CD4-positive, alpha-beta T cell treated with Interleukin-17A for 1 hour (primary cell): Measurements from ENCODE around the gene SOX2.

Experiments used
- DNase-seq: peaks from one replicate; pipeline ENCODE4 v3.0.0-alpha.2; 2020

The SOX2 gene

GRCh38 chr3:181711325-181712135, at the start of gene SOX2:
Gene SOX2, plus strand, starts transcription at chr3:181711925. Its CDS starts 436 bp downstream, at chr3:181712361.
- peak; percentile 27 for DNase-seq

DNA sequence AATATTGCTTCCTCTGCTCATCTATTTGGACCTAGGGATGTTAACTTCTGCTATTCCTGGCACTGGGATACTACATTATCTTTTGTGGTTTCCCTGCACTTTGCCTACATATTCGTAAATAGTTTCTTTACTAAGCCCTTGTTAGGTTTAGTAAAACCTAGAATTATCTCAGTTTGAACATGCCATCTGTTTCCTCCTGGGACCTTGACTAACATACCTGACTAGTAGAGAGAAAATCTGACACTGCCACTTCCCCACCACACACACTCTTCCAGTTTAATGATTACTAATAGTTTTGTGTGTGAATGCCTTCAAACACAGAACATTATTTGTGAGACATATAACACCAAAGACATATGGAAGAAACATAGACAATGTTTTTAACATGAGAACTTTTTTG, 28.2 kb upstream of the SOX2 start:
- DNase-seq: no peak

DNA sequence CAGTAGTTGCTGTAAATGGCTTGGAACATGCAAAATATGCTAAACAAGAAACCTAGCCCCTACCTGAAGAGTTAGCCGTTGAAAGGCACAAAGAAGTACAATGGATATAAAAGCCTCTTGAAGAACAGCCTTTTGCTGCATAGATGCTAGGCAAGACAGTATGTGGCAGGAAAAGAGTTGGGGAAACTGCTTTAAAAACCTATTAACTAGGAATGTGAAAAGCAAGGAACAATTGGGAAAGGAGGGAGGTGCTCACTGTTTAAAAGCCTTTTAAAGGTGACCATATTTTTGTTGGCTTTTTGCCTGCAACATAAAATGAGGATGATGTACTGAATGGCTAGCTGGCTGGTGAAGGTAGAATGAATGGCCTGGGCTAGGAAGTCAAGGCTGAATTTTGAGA, 24.5 kb upstream of the SOX2 start:
- no peak for DNase-seq

- DNase-seq: no peak
These were observed 24.0 kb upstream of the SOX2 start for GRCh38 chr3:181687731-181688130.

- DNase-seq: no peak
These were observed 22.2 kb upstream of the SOX2 start for GRCh38 chr3:181689546-181689945.

DNA sequence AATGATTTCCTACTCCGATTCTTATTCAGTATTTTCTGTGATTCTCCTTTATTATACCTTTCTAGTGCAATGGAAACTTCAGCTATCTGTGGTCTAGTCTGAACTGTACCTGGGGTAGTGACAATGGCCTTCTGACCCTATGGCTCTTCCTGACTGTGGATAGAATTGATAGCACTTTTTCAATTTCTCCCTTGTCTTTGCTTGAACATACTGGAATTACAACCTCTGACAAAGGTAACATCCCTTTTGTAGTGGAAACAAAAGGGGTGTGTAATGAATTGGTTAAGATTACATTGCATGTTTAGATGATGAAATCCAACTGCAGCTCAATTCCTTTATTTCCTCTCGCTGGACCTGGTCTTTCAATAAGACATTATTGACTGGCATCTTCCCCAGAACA, 21.0 kb upstream of the SOX2 start:
- no peak for DNase-seq

DNA sequence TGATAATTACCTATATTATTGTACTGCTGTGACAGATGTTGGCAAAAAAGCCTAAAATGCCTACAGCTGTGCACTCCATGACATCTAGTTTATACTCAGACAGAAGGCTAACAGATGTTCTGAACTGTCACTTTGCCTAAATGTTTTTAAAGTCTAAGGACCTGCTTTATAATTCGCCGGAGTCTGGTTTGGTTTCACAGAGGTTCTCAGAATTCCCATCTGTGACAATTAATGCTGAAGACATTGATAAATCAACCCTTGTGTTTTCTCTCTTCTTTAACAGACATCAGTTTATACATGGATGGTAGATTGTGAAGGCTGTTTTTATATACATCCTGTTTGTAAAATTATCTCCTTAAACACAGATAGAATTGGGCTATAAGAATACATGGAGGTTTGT, 19.8 kb upstream of the SOX2 start:
- DNase-seq: no peak

GRCh38 chr3:181692311-181693145, 19.2 kb upstream of the SOX2 start:
- no peak for DNase-seq

GRCh38 chr3:181693280-181693679, 18.4 kb upstream of the SOX2 start:
- no peak for DNase-seq

GRCh38 chr3:181694805-181695660, 16.7 kb upstream of the SOX2 start:
- DNase-seq: no peak

DNA sequence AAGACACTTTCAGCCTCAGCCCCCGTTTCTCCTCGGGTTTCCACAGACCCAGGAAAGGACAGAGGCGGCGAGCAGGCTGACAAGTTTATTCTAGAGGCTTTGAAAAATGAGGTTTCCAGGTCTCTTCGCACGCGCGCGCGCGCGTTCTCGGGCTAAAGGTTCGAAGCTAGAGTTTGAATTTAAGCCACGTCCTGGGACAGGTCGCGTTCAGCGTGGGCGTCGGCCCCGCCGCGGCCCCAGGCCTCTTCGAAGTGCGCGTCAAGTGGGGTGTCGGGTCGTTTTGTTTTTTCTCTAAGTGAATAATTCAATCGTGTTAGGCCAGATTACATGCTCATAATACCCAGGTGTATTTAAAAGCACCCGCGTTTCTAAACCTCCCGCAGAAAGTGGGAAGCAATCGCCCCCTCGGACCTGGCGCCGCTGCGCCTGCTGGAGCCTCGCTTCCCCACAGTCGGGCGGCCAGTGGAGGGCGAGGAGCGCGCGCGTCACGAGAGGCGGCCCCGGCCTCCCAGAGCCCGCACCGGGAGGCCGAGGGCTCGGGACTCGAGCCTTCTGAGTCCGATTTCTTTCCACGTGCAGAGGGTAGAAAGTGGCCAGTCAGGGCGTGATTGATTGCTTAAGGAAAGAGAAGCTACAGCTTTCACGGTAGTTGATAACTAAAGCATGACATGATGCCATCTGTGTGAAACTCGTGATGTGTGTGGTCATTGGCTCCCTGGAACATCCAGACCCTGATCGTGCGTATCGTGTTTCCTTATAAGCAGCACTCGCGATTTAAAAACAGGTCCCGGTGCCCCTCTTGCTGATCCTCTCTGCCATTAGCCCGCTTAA, 15.8 kb upstream of the SOX2 start:
- DNase-seq: no peak

- DNase-seq: no peak
These were observed 15.0 kb upstream of the SOX2 start for GRCh38 chr3:181696626-181697230.

DNA sequence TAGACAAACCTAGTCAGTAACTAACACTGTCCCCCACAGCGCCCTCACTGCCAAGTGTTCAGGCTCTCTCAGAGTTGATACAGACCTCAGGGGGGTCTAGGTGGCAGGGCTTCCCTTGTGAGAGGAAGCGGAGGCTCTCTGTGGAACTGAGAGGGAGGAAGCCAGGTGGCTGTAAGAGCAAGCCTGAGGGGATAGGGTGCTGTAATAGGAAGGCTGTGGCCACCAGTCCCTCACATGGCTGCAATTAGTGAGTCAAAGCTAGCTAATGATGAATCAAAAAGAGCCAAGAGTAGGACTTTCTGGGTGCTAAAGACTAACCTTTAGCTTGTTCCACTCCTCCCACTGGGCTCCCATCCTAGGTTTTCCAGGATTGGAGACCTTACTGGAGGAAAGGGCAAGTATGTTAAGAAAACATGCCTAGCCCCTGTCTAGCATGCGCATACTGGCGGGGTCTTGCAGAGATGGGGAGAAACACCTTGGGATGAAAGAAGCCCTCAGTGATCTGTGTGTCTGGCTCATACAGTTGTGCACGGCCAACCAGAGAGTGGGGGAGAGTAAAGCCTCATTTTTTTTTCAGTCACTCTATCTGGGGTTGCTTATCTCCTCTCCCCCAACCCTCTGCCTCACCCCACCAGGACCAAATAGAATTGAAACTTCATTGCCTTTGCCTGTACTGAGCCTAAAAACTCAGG, 13.3 kb upstream of the SOX2 start:
- no peak for DNase-seq

- DNase-seq: no peak
These were observed 12.4 kb upstream of the SOX2 start for GRCh38 chr3:181699171-181699903.

GRCh38 chr3:181700168-181701087, 11.3 kb upstream of the SOX2 start:
- DNase-seq: peak; percentile 54

DNA sequence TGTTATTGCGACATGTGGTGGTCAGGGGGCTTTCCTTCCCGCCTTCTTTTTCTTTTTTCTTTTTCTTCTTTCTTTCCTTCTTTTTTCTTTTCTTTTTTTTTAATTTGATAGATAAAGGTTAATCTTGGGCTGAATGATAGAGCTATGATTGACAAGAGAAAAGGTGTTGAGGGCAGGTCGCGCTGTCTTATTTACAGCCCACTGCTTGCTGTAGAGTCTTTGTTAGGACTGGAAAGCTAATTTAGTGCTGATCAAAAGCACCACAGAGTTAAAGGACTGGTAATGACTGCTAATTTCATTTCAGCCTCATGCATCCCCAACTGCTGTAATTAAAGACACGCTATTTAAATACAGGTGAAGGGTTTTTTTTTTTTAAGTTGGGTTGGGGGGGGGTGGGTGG, 10.6 kb upstream of the SOX2 start:
- no peak for DNase-seq

DNA sequence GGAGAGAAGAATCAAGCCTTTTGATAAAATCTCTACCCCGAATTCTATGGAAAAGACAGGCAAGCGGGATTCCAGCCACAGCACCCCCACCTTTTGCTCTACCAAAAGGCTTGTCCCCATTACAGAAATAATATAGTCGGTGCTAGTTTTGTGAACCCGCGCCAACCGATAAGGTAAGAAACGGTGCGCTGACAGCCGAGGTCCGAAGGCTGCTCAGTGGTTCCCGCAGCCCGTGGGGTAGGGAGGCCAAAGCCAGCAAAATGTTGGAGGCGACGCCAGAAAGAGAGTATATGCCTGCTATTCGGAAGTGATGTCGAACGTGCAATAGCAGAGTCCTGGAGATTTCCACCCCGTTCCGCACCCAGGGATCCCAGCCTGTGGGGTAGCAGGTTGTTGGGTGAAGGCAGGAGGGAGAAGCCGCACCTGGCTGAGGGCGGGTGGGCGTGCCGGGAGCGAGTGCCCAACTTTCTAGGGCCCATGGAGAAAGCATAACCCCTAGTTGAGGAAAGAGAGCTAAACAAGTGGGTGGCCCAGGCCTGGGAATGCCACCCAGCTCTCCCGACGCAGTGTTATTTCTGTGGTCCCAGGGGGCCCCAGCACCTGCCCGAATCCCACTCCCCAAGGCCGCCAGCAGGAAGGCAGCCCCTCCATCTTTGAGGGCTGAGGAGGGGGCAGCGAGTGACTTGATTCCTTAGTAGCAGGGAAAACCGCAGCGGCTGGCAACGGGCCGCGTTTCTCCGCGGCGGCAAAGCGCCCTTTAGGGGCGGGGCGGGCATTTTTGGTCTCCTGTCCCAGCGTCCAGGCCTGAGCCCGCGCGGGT, 7.9 kb upstream of the SOX2 start:
- DNase-seq: no peak

DNA sequence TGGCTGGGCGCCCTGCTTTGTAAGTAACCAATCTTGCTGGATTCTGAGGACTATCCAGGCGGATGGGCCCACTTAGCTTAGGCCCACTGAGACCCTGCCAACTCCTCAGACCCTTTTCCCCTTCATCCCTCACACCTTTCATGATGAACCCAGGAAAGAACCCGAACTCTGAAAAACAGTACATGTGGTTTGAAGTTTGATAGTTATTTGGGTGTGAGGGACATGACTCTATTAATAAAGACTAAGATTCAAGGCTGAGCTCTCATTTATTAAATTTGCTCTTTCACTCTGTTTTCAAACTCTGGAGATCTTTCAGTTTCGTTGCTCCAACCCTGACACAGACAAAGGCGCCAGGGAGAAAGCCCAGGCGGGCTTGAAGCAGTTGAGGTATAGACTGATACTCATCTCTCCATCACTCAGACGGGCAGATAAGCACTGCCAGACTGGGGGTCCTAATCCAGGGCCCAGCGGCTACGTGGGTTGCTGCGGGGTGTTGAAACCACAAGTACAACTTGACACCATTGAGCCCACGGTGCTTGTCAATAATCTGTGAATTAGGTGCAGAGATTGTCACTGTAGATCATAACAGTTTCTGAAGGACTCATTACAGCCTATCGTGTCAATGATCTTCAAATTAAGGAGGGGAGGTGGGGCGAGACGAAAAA, 7.2 kb upstream of the SOX2 start:
- DNase-seq: no peak
